H1 (cell line): ENCODE measurements around the gene MACC1. TPM values are rescaled to one million over a fixed set of nuclear protein-coding genes. Genes with fewer than 3 reads are reported as not detected.

Experiments
- CTCF ChIA-PET: fragments of 300-600 bp; sonication (Branson Sonifier 250); formaldehyde crosslinking; loops from one replicate; lab custom pipeline; 2021; ENCODE audit not compliant: partially characterized antibody; lab: Charles Lee
- POLR2A ChIA-PET: fragments of 300-600 bp; sonication (Branson Sonifier 250); formaldehyde crosslinking; loops from one replicate; lab custom pipeline; 2021; ENCODE audit warnings: inconsistent platforms; ENCODE audit not compliant: partially characterized antibody; lab: Charles Lee
- DNase-seq, 2 experiments: peaks; one replicate each; pipeline versions ENCODE4 v3.0.0 to v3.0.0-alpha.2; 2010 to 2022; ENCODE audit warnings: low spot score in 2 of 2, low read depth in 1 of 2, mixed read lengths in 1 of 2
- FAIRE-seq: peaks from 2 replicates; lab custom pipeline; 2011; peaks lifted over from hg19 to GRCh38; lab: Jason Lieb, UNC
- H2AFZ ChIP-seq: 2 replicates; pipeline ENCODE4 v1.8.1; 2012; ENCODE audit warnings: low read length, inconsistent platforms
- H2AK5ac ChIP-seq: 2 replicates; pipeline ENCODE4 v1.6.1; 2013; ENCODE audit warnings: low read depth, low read length
- H2BK120ac ChIP-seq: replicated peaks from 2 replicates; pipeline ENCODE3; 2013; ENCODE audit warnings: low read depth, low read length, inconsistent platforms
- H2BK12ac ChIP-seq: 2 replicates; pipeline ENCODE4 v1.6.1; 2013; ENCODE audit warnings: low read depth, low read length
- H2BK15ac ChIP-seq: 2 replicates; pipeline ENCODE4 v1.6.1; 2013; ENCODE audit warnings: low read length
- H2BK20ac ChIP-seq: 2 replicates; pipeline ENCODE4 v1.6.1; 2013; ENCODE audit warnings: low read length
- H2BK5ac ChIP-seq: 2 replicates; pipeline ENCODE4 v1.6.1; 2013; ENCODE audit warnings: low read depth, low read length
- H3K14ac ChIP-seq: 2 replicates; pipeline ENCODE4 v1.6.1; 2013; ENCODE audit warnings: inconsistent platforms; ENCODE audit not compliant: insufficient read length
- H3K18ac ChIP-seq: 2 replicates; pipeline ENCODE4 v1.6.1; 2013; ENCODE audit warnings: low read length; ENCODE audit errors: extremely low read depth
- H3K23ac ChIP-seq: 2 replicates; pipeline ENCODE4 v1.6.1; 2013; ENCODE audit warnings: inconsistent platforms; ENCODE audit not compliant: insufficient read length
- H3K23me2 ChIP-seq: 2 replicates; pipeline ENCODE4 v1.6.1; 2013; ENCODE audit warnings: low read depth, low read length
- H3K27ac ChIP-seq: 2 replicates; pipeline ENCODE4 v1.6.1; 2011; ENCODE audit warnings: low read depth, low read length, inconsistent platforms
- H3K27me3 ChIP-seq, 4 experiments: replicated peaks in 1 of 4; 1 replicate in 1 of 4; 2 replicates in 3 of 4; pipeline versions ENCODE4 v1.6.1 to v1.8.1; 2011 to 2013; ENCODE audit warnings: low read length in 3 of 4, mild to moderate bottlenecking in 3 of 4, inconsistent platforms in 2 of 4, mixed read lengths in 2 of 4, moderate library complexity in 1 of 4; ENCODE audit not compliant: control insufficient read depth in 3 of 4, insufficient read depth in 3 of 4; ENCODE audit errors: extremely low read depth in 1 of 4
- H3K36me3 ChIP-seq, 4 experiments: 2 replicates each; pipeline versions ENCODE4 v1.6.1 to v1.8.1; 2011 to 2013; ENCODE audit warnings: mild to moderate bottlenecking in 4 of 4, low read length in 3 of 4, moderate library complexity in 2 of 4, control low read depth in 1 of 4, inconsistent platforms in 1 of 4; ENCODE audit not compliant: insufficient read depth in 4 of 4, control insufficient read depth in 2 of 4
- H3K4ac ChIP-seq: replicated peaks from 2 replicates; pipeline ENCODE3; 2013; ENCODE audit warnings: low read length, low read depth, mixed read lengths, inconsistent platforms; ENCODE audit not compliant: insufficient read length
- H3K4me1 ChIP-seq, 4 experiments: replicated peaks in 1 of 4; 1 replicate in 1 of 4; 2 replicates in 3 of 4; pipeline versions ENCODE4 v1.6.1 to v1.8.1; 2011 to 2013; ENCODE audit warnings: low read length in 3 of 4, inconsistent platforms in 2 of 4, mixed read lengths in 1 of 4; ENCODE audit not compliant: insufficient read depth in 4 of 4, control insufficient read depth in 3 of 4
- H3K4me2 ChIP-seq, 2 experiments: 2 replicates each; pipeline versions ENCODE4 v1.6.1 to v1.8.1; 2011 to 2013; ENCODE audit warnings: low read depth in 2 of 2, low read length in 2 of 2, control low read depth in 1 of 2, inconsistent platforms in 1 of 2, mild to moderate bottlenecking in 1 of 2; ENCODE audit not compliant: insufficient read depth in 1 of 2
- H3K4me3 ChIP-seq, 4 experiments: fragments of 200-600, 300-600 bp in 1 of 4; sonication (generic), shearing (Covaris generic), sonication (Bioruptor Twin) in 1 of 4; 2 replicates each; pipeline versions ENCODE4 v1.5.1 to v1.8.1; 2011 to 2016; ENCODE audit warnings: low read length in 4 of 4, low read depth in 3 of 4, control low read depth in 2 of 4, inconsistent platforms in 2 of 4, mild to moderate bottlenecking in 2 of 4, mixed read lengths in 1 of 4, moderate library complexity in 1 of 4; ENCODE audit not compliant: insufficient read depth in 2 of 4; ENCODE audit errors: extremely low read depth in 1 of 4
- H3K56ac ChIP-seq: replicated peaks from 2 replicates; pipeline ENCODE3; 2013; ENCODE audit warnings: low read depth, mild to moderate bottlenecking, mixed read lengths, low read length, inconsistent platforms; ENCODE audit not compliant: insufficient read length
- H3K79me1 ChIP-seq: 2 replicates; pipeline ENCODE4 v1.6.1; 2013; ENCODE audit warnings: low read depth, low read length, control low read depth
- H3K79me2 ChIP-seq, 2 experiments: 2 replicates each; pipeline versions ENCODE4 v1.6.1 to v1.8.1; 2012 to 2013; ENCODE audit warnings: low read length in 2 of 2, mild to moderate bottlenecking in 2 of 2, inconsistent platforms in 1 of 2; ENCODE audit not compliant: insufficient read depth in 2 of 2, control insufficient read depth in 1 of 2
- H3K9ac ChIP-seq, 4 experiments: replicated peaks in 1 of 4; 1 replicate in 1 of 4; 2 replicates in 3 of 4; pipeline versions ENCODE4 v1.6.1 to v1.8.1; 2011 to 2013; ENCODE audit warnings: low read depth in 3 of 4, low read length in 3 of 4, control low read depth in 2 of 4, mild to moderate bottlenecking in 2 of 4, moderate library complexity in 2 of 4, inconsistent platforms in 1 of 4; ENCODE audit errors: extremely low read depth in 1 of 4
- H3K9me3 ChIP-seq, 2 experiments: 2 replicates each; pipeline versions ENCODE4 v1.6.1 to v1.8.1; 2012 to 2013; ENCODE audit warnings: mild to moderate bottlenecking in 2 of 2, moderate library complexity in 2 of 2, control low read depth in 1 of 2, inconsistent platforms in 1 of 2, low read depth in 1 of 2, low read length in 1 of 2, mixed read lengths in 1 of 2; ENCODE audit not compliant: insufficient read depth in 2 of 2
- H4K20me1 ChIP-seq, 2 experiments: replicated peaks in 1 of 2; 2 replicates each; pipeline versions ENCODE3 to v1.8.1; 2011 to 2013; ENCODE audit warnings: inconsistent platforms in 2 of 2, low read length in 2 of 2, mild to moderate bottlenecking in 1 of 2; ENCODE audit not compliant: insufficient read depth in 2 of 2, control insufficient read depth in 1 of 2
- H4K5ac ChIP-seq: 2 replicates; pipeline ENCODE4 v1.6.1; 2013; ENCODE audit warnings: low read length, low read depth, mixed read lengths, inconsistent platforms; ENCODE audit not compliant: insufficient read length
- H4K8ac ChIP-seq: 2 replicates; pipeline ENCODE4 v1.8.0; 2013; ENCODE audit warnings: mild to moderate bottlenecking, moderate library complexity, low read length, inconsistent platforms; ENCODE audit not compliant: insufficient read depth; ENCODE audit errors: extremely low read depth
- H4K91ac ChIP-seq: replicated peaks from 2 replicates; pipeline ENCODE3; 2013; ENCODE audit warnings: low read length, mixed read lengths, inconsistent platforms; ENCODE audit not compliant: insufficient read length
- CBX8 ChIP-seq: fragments of 300-800, 300-1000 bp; sonication (generic); IDR thresholded peaks from 2 replicates; pipeline ENCODE4 v1.7.1; 2016; ENCODE audit warnings: low read depth, low read length, borderline replicate concordance
- CHD2 ChIP-seq: IDR thresholded peaks from 2 replicates; pipeline ENCODE4 v1.6.1; 2012; ENCODE audit warnings: low read length, improper control_type of control experiment
- EP300 ChIP-seq, 2 experiments: IDR thresholded peaks; 1 replicate in 1 of 2; 2 replicates in 1 of 2; pipeline ENCODE4 v1.6.1; 2011 to 2012; ENCODE audit warnings: low read depth in 2 of 2, low read length in 2 of 2, mild to moderate bottlenecking in 2 of 2, borderline replicate concordance in 1 of 2, inconsistent platforms in 1 of 2, moderate library complexity in 1 of 2
- GTF2F1 ChIP-seq: IDR thresholded peaks from 2 replicates; pipeline ENCODE4 v1.6.1; 2012; ENCODE audit warnings: low read depth, low read length, improper control_type of control experiment, borderline replicate concordance
- KDM4A ChIP-seq: IDR thresholded peaks from one replicate; pipeline ENCODE4 v1.7.1; 2012; ENCODE audit warnings: low read depth, mild to moderate bottlenecking, moderate library complexity, low read length, inconsistent platforms; ENCODE audit not compliant: severe bottlenecking
- POLR2AphosphoS5 ChIP-seq: IDR thresholded peaks from 2 replicates; pipeline ENCODE4 v1.6.1; 2011; ENCODE audit warnings: low read depth, low read length
- POU5F1 ChIP-seq: IDR thresholded peaks from 2 replicates; pipeline ENCODE4 v1.6.1; 2011; ENCODE audit warnings: low read depth, mild to moderate bottlenecking, low read length, moderate library complexity
- RXRA ChIP-seq: IDR thresholded peaks from 2 replicates; pipeline ENCODE4 v1.6.1; 2011; ENCODE audit warnings: low read depth, mild to moderate bottlenecking, low read length, moderate library complexity; ENCODE audit not compliant: insufficient read depth
- SRF ChIP-seq: IDR thresholded peaks from 2 replicates; pipeline ENCODE4 v1.6.1; 2011; ENCODE audit warnings: mild to moderate bottlenecking, low read depth, low read length, moderate library complexity
- TBP ChIP-seq: IDR thresholded peaks from 2 replicates; pipeline ENCODE4 v1.6.1; 2011; ENCODE audit warnings: low read depth, low read length, improper control_type of control experiment
- TEAD4 ChIP-seq: IDR thresholded peaks from 2 replicates; pipeline ENCODE4 v1.6.1; 2012; ENCODE audit warnings: low read depth, low read length, inconsistent platforms, mixed read lengths
- WGBS, 2 experiments: shearing (Covaris generic) in 1 of 2; methylation state at CpG; one replicate each; pipeline versions ENCODE4 v1.1.6 to v1.1.7; 2013 to 2015; ENCODE audit warnings: low lambda C conversion rate in 2 of 2, mixed read lengths in 2 of 2, inconsistent platforms in 1 of 2, low coverage in 1 of 2, missing lambda C conversion rate in 1 of 2; ENCODE audit not compliant: insufficient replicate concordance in 2 of 2, insufficient coverage in 1 of 2, insufficient read length in 1 of 2; ENCODE audit errors: extremely low coverage in 1 of 2, missing lambda C conversion rate in 1 of 2; 5-methylcytosine and 5-hydroxymethylcytosine counted together
- polyA plus RNA-seq, 7 experiments: library from polyadenylated mRNA; depleted of rRNA in 3 of 7; stranded (reverse) in 5 of 7; unstranded in 2 of 7; fragments of >200 nt in 5 of 7; fragments of 200-250 nt in 2 of 7; gene quantifications; 1 replicate in 5 of 7; 2 replicates in 1 of 7; 4 replicates in 1 of 7; pipeline versions ENCODE4 v1.2.1 to v1.2.3, GENCODE V29; 2011 to 2013; ENCODE audit warnings: missing spikeins in 2 of 7, mixed read lengths in 2 of 7
- total RNA-seq: library from RNA; stranded (reverse); fragmentation: NEBNext Ultra II Directional; extraction: Animal tissue kit (Norgen Biotek cat#: 25700); gene quantifications from 2 replicates; pipeline ENCODE4 v1.2.1, GENCODE V29; 2021
- TF ChIP-seq, protein P1 (sequence below): IDR thresholded peaks from 2 replicates; pipeline ENCODE4 v1.6.1; 2012; ENCODE audit warnings: low read length, inconsistent platforms

Gene MACC1
- total and polyA plus RNA-seq, 2 of the 8 experiments (the other 6 are each of a cell fraction or from before 2014, with no cell fraction given) = 2.0 to 17.2 TPM

DNA sequence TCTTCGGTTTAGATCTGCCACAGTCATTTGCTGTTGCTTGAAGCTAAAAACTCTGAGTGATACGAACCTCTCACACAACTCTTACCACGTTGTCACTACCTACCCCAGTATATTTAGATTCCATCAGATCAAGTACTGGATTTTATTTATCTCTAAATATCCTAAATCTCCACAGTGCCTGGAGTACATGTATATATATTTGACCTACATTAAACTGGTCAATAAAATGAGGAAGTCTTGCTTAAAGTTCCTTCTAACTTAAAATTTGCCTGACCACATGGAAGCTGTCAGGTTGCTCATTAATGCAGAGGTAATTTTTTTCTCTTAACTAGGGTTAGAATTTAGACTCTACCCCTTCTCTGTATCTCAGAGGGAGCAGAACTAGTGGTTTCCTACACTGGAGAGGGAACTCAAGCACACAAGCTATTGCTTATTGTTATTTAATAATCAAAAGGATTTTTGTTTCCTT is 3.1 kb upstream of the MACC1 start:
- Histone ChIP-seq H3K14ac (no peak overlapping the region), H3K9ac (no peak overlapping the region), H2AFZ (peak overlapping the region; percentile 37; the same call in 1 of the 2 replicates), H3K27me3 (no peaks in the 10 kb centered on the region), H2BK12ac (no peak overlapping the region), H3K4me3 (no peak overlapping the region), H2BK15ac (no peak overlapping the region), H3K4me1 (peaks cover 0 to 8% (median 7%) of the 10 kb centered on the region in 4 experiments; a peak in 4 of 7 replicates), H3K79me1 (no peaks in the 10 kb centered on the region), H4K20me1 (no peaks in the 10 kb centered on the region), H3K23me2 (no peaks in the 10 kb centered on the region), H3K4me2 (no peak overlapping the region), H3K23ac (no peak overlapping the region), H4K91ac (no peak overlapping the region), H2AK5ac (no peak overlapping the region), H3K56ac (no peak overlapping the region), H4K8ac (no peak overlapping the region), H2BK20ac (no peak overlapping the region), H3K9me3 (no peaks in the 10 kb centered on the region), H3K18ac (no peak overlapping the region), H3K36me3 (no peaks in the 10 kb centered on the region), H3K27ac (no peak overlapping the region), H3K4ac (no peak overlapping the region), H4K5ac (no peak overlapping the region), H3K79me2 (0 out of 4 replicates have a peak, but pooled peaks cover 0 to 3% of the 10 kb centered on the region in 2 experiments), H2BK5ac (no peak overlapping the region), H2BK120ac (no peak overlapping the region)
- DNase-seq = no peak
- ChIA-PET CTCF (interaction anchor here (0.6 to 1.4 kb wide), 4 partner anchors 23 to 460 kb away, joined by 3 to 4 read pairs (median 3); no protein-coding TSS in a partner anchor), POLR2A (interaction anchor here (1.2 to 1.6 kb wide), 2 partner anchors 102 to 110 kb away, joined by 3 read pairs; partner anchors contain the start of gene ITGB8)
- 91% methylated on average over 3 of the region's 3 CpGs; no CpG with 5 or more reads in 1 of the 2 experiments for WGBS, 2 experiments
- FAIRE-seq = peak; percentile 24
- TF ChIP-seq KDM4A (no peak), POU5F1 (no peak), CHD2 (no peak), POLR2AphosphoS5 (no peak), TBP (no peak), TEAD4 (no peak), SRF (no peak), CBX8 (no peak), EP300 (IDR thresholded peaks at IDR 0.05; ENCODE audit: borderline replicate concordance in 1 of 2, low read depth in 2 of 2, low read length in 2 of 2) (no peak), RXRA (no peak), GTF2F1 (no peak)
- TF ChIP-seq, protein P1, sequence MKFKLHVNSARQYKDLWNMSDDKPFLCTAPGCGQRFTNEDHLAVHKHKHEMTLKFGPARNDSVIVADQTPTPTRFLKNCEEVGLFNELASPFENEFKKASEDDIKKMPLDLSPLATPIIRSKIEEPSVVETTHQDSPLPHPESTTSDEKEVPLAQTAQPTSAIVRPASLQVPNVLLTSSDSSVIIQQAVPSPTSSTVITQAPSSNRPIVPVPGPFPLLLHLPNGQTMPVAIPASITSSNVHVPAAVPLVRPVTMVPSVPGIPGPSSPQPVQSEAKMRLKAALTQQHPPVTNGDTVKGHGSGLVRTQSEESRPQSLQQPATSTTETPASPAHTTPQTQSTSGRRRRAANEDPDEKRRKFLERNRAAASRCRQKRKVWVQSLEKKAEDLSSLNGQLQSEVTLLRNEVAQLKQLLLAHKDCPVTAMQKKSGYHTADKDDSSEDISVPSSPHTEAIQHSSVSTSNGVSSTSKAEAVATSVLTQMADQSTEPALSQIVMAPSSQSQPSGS = no peak
